H1 (cell line): ENCODE data around the gene TRABD2B.

Source experiments
- CTCF ChIP-seq, 3 experiments: IDR thresholded peaks; 1 replicate in 2 of 3; 2 replicates in 1 of 3; pipeline versions ENCODE4 v1.5.1 to v1.6.1; 2011; ENCODE audit warnings: low read length in 3 of 3, mild to moderate bottlenecking in 3 of 3, inconsistent platforms in 2 of 3, low read depth in 1 of 3, moderate library complexity in 1 of 3; ENCODE audit not compliant: insufficient read depth in 1 of 3; ENCODE audit errors: control extremely low read depth in 1 of 3
- EP300 ChIP-seq, 2 experiments: IDR thresholded peaks; 1 replicate in 1 of 2; 2 replicates in 1 of 2; pipeline ENCODE4 v1.6.1; 2011 to 2012; ENCODE audit warnings: low read depth in 2 of 2, low read length in 2 of 2, mild to moderate bottlenecking in 2 of 2, borderline replicate concordance in 1 of 2, inconsistent platforms in 1 of 2, moderate library complexity in 1 of 2
- KDM5A ChIP-seq: fragments of 200-600 bp; IDR thresholded peaks from 2 replicates; pipeline ENCODE4 v1.7.1; 2012; ENCODE audit warnings: mild to moderate bottlenecking, low read length, inconsistent platforms, mixed read lengths
- POLR2A ChIP-seq, 2 experiments: IDR thresholded peaks; 1 replicate in 1 of 2; 2 replicates in 1 of 2; pipeline ENCODE4 v1.6.1; 2011; ENCODE audit warnings: low read depth in 2 of 2, low read length in 2 of 2, mild to moderate bottlenecking in 2 of 2; ENCODE audit errors: control extremely low read depth in 1 of 2
- RXRA ChIP-seq: IDR thresholded peaks from 2 replicates; pipeline ENCODE4 v1.6.1; 2011; ENCODE audit warnings: low read depth, mild to moderate bottlenecking, low read length, moderate library complexity; ENCODE audit not compliant: insufficient read depth
- TAF1 ChIP-seq: IDR thresholded peaks from 2 replicates; pipeline ENCODE4 v1.6.1; 2011; ENCODE audit warnings: mild to moderate bottlenecking, low read depth, low read length

GRCh38 chr1:48031676-48032075 lies 34.5 kb upstream of the TRABD2B start:
- TF ChIP-seq POLR2A (IDR thresholded peaks at IDR 0.05; ENCODE audit: control extremely low read depth in 1 of 2, low read depth in 2 of 2, low read length in 2 of 2): no peak
- no peak for TF ChIP-seq EP300 (IDR thresholded peaks at IDR 0.05; ENCODE audit: borderline replicate concordance in 1 of 2, low read depth in 2 of 2, low read length in 2 of 2)
- TF ChIP-seq KDM5A: no peak
- TF ChIP-seq CTCF (IDR thresholded peaks at IDR 0.05; ENCODE audit: control extremely low read depth in 1 of 3, insufficient read depth in 1 of 3, low read depth in 1 of 3, low read length in 3 of 3): no peak
- no peak for TF ChIP-seq TAF1
- TF ChIP-seq RXRA: no peak
